Urothelium cell line (cell line): ENCODE data around the gene RNF112.

ENCODE experiments used
- DNase-seq: peaks from one replicate; pipeline ENCODE4 v3.0.0; 2011; ENCODE audit warnings: low spot score, mixed read lengths
- FAIRE-seq: peaks from 2 replicates; lab custom pipeline; 2011; peaks lifted over from hg19 to GRCh38; lab: Jason Lieb, UNC

RNF112 gene

GRCh38 chr17:19410875-19411620 lies at the start of gene RNF112:
TSS of gene RNF112 (plus strand) at chr17:19411232. CDS start at chr17:19411409, 177 bp downstream.
- FAIRE-seq (no peak), DNase-seq (no peak)

DNA sequence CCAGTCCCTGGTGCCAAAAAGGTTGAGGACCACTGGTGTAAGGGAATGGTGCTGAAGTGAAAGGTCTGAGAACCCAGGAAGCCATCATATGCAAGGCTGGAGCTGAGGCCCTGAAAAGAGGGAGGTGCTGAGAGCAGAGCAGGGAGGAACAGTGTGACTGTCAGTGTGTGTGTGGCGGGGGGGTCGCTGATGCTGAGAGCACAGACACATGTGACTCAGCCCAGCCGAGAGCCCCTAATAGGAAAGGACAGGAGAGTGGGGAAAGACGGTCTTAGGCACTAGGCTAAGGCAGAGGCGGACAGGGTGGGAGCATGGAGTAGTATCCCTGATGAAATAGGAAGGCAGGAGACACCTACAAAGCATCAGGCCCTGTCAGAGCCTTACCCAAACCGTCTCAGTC lies 49.7 kb upstream of the RNF112 start:
- DNase-seq (no peak), FAIRE-seq (no peak)

DNA sequence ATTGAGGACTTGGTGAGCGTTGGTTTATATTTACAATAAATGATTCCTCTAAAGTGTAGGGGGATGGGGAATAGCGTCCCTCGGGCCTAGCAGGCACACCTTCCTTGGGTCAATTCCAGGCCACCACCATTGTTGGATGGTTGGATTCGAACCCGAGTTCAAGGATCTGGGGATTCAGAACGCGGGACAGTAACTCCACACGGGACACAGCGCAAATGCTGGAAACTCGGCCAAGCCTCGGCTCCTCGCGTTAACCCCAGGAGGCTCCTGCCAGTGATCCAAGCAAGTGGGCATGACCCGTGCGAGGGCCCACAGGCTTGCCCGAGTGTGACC lies 49.1 kb upstream of the RNF112 start:
- FAIRE-seq = no peak
- DNase-seq = no peak

DNA sequence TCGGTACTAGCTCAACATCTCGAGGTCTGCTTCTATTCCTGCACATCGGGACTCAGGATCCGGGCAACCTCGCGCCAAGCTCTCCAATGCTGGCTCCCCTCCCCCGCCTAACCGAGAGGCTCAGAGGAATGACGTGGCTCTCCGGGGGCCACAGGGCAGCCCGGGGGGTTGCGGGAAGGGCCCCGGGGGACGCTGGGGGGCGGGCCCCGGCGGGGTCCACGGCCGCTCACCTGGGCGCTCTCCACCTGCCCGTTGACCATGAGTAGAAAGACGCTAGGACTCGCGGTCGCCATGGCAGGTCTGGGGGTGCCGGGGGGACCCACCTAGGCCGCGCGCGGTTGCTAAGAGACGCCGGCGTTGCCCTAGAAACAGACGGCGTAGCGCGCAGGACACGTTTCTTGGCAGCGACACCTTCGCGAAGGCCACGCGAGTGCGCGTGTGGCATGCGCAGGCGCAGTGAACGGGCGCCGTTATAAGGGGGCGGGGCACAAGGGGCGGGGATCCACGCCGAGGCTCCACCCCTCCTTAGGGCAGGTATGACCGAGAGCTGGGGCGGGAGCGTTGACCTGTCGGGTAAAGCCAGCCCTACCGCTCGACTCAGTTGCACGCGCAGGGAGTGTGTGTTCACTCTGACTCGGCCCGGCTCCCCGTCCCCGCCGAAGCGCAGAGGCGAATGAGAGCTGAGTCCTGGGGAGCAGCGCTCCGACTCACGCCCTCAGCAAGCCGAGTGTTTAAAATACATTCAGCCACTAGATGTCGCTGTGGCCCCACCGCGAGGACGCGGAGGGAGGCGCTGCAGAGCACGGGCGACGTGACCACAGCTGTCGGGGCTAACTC lies 48.5 kb upstream of the RNF112 start, which contains the start of gene B9D1:
Gene B9D1 (minus strand): TSS at position 447 of the 837 bp plus-strand sequence. CDS start 154 bp downstream, at position 293.
- DNase-seq (peak; percentile 97), FAIRE-seq (peak; percentile 59)

- DNase-seq (no peak), FAIRE-seq (no peak)
Observed at GRCh38 chr17:19363114-19363438, 48.0 kb upstream of the RNF112 start.

DNA sequence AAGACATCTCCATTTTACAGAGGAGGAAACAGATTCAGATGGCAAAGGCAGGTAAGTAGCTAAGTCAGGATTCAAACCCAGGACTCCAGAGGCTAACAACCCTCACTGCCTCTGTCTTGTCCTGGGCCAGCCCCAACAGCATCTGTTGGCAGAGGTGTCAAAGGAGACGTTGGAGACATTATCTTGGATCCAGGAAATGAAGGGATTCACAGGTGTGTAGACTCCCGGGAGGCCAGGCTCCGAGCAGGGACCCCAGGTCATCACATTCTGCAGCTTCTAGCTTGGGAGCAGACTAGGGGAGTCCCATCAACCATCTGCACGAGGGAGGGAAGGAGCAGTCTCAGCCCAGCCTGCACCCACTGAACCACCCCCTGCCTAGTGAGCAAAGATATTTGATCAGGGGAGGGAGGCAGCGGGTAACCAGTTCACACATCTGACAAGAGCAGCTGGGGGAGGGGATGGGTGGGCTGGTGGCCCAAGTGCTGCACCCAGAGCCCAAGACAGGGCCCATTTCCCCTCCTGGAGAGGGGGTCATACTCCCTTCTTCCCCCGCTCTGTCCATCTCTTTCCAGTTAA lies 47.5 kb upstream of the RNF112 start:
- DNase-seq = no peak
- FAIRE-seq = no peak

GRCh38 chr17:19364699-19365498 lies 46.1 kb upstream of the RNF112 start:
- DNase-seq (no peak), FAIRE-seq (peak; percentile 27)

DNA sequence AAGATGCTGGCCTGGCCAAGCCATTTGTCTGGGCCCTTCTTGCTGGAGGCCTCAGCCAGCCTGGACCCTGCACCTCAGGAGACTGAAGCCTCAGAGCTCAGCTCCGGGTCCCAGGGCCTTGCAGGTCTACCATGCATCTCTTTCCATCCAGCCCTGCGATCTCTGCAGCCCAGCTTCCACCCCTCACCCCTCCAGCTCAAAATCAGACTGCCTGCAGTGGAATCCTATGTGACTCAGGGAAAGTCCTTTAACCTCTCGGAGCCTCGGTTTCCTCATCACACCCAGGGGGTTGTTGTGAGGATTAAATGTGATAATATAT lies 45.6 kb upstream of the RNF112 start:
- FAIRE-seq (no peak), DNase-seq (no peak)

GRCh38 chr17:19365833-19366636 lies 45.0 kb upstream of the RNF112 start:
- DNase-seq (no peak), FAIRE-seq (no peak)

DNA sequence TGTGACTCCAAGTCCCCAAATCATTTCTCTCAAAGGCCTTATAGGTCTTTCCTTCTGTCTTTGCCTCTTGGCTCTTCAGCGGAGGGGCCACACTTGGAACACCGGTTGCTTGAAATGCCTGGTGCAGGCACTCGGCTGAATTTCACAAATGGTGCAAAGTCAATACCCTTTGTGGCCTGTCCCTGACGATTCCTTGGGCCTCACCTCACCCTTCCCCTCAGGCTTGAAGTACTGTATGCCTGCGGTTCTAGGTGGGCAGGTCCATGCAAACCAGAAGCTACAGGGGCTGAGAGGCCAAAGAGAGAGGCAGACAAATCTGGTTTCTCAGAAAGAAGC lies 44.4 kb upstream of the RNF112 start:
- FAIRE-seq (no peak), DNase-seq (no peak)

GRCh38 chr17:19368229-19368628 lies 42.8 kb upstream of the RNF112 start:
- DNase-seq = no peak
- no peak for FAIRE-seq

- FAIRE-seq = no peak
- DNase-seq = no peak
Observed at GRCh38 chr17:19369107-19369778, 41.8 kb upstream of the RNF112 start.

DNA sequence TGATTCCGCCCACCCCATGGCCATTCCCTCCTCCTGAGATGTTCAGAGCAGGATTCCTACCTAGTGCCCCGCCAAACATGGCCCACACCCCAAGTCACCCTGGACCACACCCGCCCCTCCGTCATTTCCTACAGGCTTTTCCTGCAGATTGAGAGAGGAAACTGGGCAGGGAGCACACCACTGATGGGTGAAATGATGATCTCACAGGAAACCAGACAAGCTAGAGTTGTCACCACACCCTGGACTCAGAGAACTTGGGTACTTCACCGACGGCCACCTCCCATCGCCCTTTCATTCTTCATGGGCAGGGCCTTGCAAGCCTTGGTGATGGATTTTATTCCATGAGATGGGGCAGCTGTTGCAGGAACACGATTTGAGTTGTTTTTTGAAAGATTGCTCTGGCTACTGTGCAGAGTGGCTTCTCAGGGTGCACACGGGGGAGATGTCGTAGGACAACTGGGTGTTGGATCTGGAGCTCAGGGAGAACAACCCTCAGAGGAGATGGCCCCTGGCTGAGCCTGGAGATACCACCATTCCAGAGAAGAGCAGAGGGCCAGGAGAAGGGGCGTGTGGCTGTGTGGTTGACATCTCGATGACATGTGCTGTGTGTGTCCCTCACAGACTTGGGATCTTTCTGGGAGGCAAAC lies 41.1 kb upstream of the RNF112 start:
- DNase-seq (no peak), FAIRE-seq (no peak)

- no peak for FAIRE-seq
Observed at GRCh38 chr17:19370493-19370960, 40.5 kb upstream of the RNF112 start.

DNA sequence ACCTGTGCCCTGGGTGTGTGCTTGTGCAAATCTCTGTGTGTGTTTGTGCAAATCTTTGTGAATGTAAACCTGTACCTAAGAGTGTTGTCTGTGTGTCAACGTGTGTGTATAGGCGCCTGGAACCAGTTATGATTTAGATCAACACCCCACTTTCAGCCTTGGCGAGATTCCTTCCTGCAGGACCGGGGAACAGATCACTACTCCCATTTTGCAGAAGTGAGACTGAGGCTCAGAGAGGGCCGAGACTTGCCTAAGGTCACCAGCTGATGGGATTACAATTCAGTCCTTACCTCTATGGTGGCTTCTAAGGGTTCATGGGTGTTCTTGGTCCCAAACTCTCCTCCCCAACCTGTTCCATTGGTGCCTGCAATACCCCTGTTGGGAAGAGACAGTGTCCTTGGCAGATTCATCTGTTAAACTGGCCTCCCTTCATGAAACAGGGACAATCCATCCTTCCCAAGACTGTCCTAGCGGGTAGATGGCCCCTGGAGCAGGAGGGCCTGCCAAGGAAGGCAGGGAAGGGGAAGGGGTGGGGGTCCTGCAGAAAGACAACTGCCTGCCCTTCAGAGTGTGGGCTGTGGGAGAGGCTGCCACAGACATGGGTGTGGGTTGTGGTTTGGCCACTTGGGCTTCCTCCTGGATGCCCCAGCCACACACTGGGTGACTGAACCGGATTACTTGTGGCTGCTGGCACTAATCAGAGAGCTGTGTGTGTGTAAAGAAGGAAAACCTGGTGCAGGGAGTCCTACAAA lies 39.6 kb upstream of the RNF112 start:
- FAIRE-seq (no peak), DNase-seq (no peak)

More at GRCh38 chr17:19370493-19370960, 40.5 kb upstream of the RNF112 start:
- DNase-seq = no peak

DNA sequence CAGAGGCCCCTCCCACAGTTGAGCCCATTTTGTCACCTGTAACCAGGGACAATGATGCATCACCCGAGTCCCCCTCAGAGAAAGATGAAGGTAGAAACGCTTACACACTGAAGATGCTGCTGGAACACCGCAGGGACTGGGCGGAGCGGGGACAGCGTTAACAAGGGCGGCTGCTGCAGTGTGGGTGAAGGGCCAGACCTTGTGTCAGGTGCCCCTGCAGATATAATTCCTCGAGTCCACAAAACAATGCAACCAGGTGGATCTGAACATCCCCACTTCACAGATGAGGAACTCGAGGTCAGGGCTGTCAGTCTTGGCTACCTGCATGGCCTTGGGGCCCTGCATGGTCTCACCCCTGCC lies 39.0 kb upstream of the RNF112 start:
- FAIRE-seq (no peak), DNase-seq (no peak)

GRCh38 chr17:19372439-19372838 lies 38.6 kb upstream of the RNF112 start:
- FAIRE-seq (no peak), DNase-seq (no peak)

- no peak for FAIRE-seq
- DNase-seq = no peak
Observed at GRCh38 chr17:19372866-19373504, 38.0 kb upstream of the RNF112 start.
